ENCODE measurements around the gene DEDD2. TPM values are rescaled to one million over a fixed set of nuclear protein-coding genes. Genes with fewer than 3 reads are reported as not detected.
"Not testable (repeated sequence)": the region's sequence is repeated elsewhere in the genome, so short reads cannot be mapped to it uniquely, and the experiment has no call there.

Gene DEDD2, protein sequence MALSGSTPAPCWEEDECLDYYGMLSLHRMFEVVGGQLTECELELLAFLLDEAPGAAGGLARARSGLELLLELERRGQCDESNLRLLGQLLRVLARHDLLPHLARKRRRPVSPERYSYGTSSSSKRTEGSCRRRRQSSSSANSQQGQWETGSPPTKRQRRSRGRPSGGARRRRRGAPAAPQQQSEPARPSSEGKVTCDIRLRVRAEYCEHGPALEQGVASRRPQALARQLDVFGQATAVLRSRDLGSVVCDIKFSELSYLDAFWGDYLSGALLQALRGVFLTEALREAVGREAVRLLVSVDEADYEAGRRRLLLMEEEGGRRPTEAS
- 15.5 to 19.9 TPM (median 18.7 TPM) in 3 replicates for total RNA-seq
- long read RNA-seq, transcript DEDD2-203 (4 exons, 1,586 nt), result minor isoform, 15 of 85 reads
- long read RNA-seq, transcript DEDD2-205 (5 exons, 1,183 nt), result major isoform, 25 of 85 reads
- long read RNA-seq, transcript DEDD2-204 (5 exons, 1,894 nt), result minor isoform, 5 of 85 reads
- long read RNA-seq, partial matches to known transcripts, result 4 of 85 reads
- long read RNA-seq, other reads (novel, unspliced or antisense), result 34 of 85 reads

- peak within 1 kb of the TSS; percentile 87 for H3K4me3 Mint-ChIP-seq (ENCODE audit: unreplicated experiment)
- TF ChIP-seq, protein P1, sequence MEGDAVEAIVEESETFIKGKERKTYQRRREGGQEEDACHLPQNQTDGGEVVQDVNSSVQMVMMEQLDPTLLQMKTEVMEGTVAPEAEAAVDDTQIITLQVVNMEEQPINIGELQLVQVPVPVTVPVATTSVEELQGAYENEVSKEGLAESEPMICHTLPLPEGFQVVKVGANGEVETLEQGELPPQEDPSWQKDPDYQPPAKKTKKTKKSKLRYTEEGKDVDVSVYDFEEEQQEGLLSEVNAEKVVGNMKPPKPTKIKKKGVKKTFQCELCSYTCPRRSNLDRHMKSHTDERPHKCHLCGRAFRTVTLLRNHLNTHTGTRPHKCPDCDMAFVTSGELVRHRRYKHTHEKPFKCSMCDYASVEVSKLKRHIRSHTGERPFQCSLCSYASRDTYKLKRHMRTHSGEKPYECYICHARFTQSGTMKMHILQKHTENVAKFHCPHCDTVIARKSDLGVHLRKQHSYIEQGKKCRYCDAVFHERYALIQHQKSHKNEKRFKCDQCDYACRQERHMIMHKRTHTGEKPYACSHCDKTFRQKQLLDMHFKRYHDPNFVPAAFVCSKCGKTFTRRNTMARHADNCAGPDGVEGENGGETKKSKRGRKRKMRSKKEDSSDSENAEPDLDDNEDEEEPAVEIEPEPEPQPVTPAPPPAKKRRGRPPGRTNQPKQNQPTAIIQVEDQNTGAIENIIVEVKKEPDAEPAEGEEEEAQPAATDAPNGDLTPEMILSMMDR (IDR thresholded peaks at IDR 0.05), result peak; percentile 18
- DNase-seq (ENCODE audit: low spot score), result peak; percentile 99
- H3K4me1 Mint-ChIP-seq (ENCODE audit: low read depth), result peaks cover 52% of the 10 kb centered on the region
- peak within 1 kb of the TSS; percentile 99 for H3K27ac Mint-ChIP-seq (ENCODE audit: unreplicated experiment)
- H3K9me3 Mint-ChIP-seq (ENCODE audit: low read depth), result no peaks in the 10 kb centered on the region
- peaks cover 7% of the 10 kb centered on the region for H3K36me3 Mint-ChIP-seq (ENCODE audit: low read depth)
- no peaks in the 10 kb centered on the region for H3K27me3 Mint-ChIP-seq (ENCODE audit: low read depth)
Measured at GRCh38 chr19:42217520-42218437, at the start of gene DEDD2. Gene DEDD2 (minus strand): TSS chr19:42217677. CDS start chr19:42217007, 670 bp downstream.

DNA sequence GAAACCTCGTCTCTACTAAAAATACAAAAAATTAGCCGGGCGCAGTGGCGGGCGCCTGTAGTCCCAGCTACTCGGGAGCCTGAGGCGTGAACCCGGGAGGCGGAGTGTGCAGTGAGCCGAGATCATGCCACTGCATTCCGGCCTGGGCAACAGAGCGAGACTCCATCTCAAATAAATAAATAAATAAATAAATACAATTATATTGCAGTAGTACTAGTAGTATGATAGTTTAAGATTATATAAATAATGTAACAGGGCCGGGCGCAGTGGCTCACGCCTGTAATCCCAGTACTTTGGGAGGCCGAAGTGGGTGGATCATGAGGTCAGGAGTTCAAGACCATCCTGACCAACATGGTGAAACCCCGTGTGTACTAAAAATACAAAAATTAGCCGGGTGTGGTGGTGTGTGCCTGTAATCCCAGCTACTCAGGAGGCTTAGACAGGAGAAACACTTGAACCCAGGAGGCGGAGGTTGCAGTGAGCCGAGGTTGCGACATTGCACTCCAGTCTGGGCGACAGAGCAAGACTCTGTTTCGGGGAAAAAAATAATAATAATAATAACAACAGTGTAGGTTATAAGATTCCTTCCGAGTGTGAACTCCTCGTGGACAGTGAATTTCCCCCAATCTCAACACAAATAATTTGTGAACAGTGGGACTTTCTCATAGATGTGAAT is 49.6 kb upstream of the DEDD2 start:
- H3K27me3 Mint-ChIP-seq (ENCODE audit: low read depth); H3K27ac Mint-ChIP-seq (ENCODE audit: unreplicated experiment); H3K9me3 Mint-ChIP-seq (ENCODE audit: low read depth); H3K36me3 Mint-ChIP-seq (ENCODE audit: low read depth); DNase-seq (ENCODE audit: low spot score); H3K4me3 Mint-ChIP-seq (ENCODE audit: unreplicated experiment): not testable (repeated sequence)
- H3K4me1 Mint-ChIP-seq (ENCODE audit: low read depth), result peaks cover 22% of the 10 kb centered on the region

DNA sequence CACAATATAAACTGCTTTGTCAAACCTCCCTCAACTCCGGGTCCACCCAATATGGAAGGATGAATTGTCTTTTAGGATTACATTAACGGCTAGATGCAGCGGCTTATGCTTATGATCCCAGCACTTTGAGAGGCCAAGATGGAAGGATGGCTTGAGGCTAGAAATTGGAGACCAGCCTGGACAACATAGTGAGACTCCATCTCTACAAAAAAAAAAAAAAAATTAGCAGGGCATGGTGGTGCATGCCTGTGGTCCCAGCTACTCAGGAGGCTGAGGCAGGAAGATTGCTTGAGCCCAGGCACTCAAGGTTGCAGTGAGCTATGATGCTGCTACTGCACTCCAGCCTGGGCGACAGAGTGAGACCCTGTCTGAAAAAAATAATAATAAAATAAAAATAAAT is 48.6 kb upstream of the DEDD2 start:
- not testable (repeated sequence) for H3K36me3 Mint-ChIP-seq (ENCODE audit: low read depth); H3K27me3 Mint-ChIP-seq (ENCODE audit: low read depth); DNase-seq (ENCODE audit: low spot score); H3K27ac Mint-ChIP-seq (ENCODE audit: unreplicated experiment); H3K9me3 Mint-ChIP-seq (ENCODE audit: low read depth); H3K4me3 Mint-ChIP-seq (ENCODE audit: unreplicated experiment)
- peaks cover 23% of the 10 kb centered on the region for H3K4me1 Mint-ChIP-seq (ENCODE audit: low read depth)

DNA sequence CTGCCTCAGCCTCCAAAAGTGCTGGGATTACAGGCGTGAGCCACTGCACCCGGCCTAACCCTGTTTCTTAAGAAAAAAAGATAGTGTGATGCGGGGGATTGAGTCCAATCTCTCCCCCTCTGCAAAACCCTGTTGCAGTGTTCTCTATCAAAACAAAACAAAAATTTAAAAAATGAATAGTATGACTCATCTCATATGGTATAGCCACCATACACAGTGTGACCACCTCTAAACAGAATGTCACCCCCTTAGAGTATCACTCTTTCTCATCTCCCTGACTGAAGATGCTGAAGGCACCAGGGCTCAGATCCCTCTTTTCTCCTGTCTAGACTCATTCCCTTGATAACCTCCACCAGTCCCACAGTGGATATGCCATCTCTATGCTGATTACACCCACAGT is 44.3 kb upstream of the DEDD2 start:
- H3K9me3 Mint-ChIP-seq (ENCODE audit: low read depth), result no peaks in the 10 kb centered on the region
- no peaks in the 10 kb centered on the region for H3K27me3 Mint-ChIP-seq (ENCODE audit: low read depth)
- H3K4me3 Mint-ChIP-seq (ENCODE audit: unreplicated experiment), result no peak overlapping the region
- H3K27ac Mint-ChIP-seq (ENCODE audit: unreplicated experiment), result no peak overlapping the region
- peaks cover 8% of the 10 kb centered on the region for H3K4me1 Mint-ChIP-seq (ENCODE audit: low read depth)
- DNase-seq (ENCODE audit: low spot score), result no peak
- no peaks in the 10 kb centered on the region for H3K36me3 Mint-ChIP-seq (ENCODE audit: low read depth)
- TF ChIP-seq, protein P1 (IDR thresholded peaks at IDR 0.05), result no peak

DNA sequence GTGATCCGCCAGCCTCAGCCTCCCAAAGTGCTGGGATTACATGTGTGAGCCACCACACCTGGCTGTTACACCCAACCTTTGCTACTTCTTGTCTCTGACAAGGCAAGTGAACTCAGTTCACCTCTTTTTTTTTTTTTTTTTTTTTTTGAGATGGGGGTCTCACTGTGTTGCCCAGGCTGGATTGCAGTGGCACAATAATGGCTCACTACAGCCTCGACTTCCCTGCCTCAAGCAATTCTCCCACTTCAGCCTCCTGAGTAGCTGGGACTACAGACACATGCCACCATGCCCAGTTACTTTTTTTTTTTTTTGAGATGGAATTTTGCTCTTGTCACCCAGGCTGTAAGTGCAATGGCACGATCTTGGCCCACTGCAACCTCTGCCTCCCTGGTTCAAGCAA is 40.4 kb upstream of the DEDD2 start:
- DNase-seq (ENCODE audit: low spot score); H3K36me3 Mint-ChIP-seq (ENCODE audit: low read depth); H3K27me3 Mint-ChIP-seq (ENCODE audit: low read depth); H3K27ac Mint-ChIP-seq (ENCODE audit: unreplicated experiment); H3K4me3 Mint-ChIP-seq (ENCODE audit: unreplicated experiment); H3K9me3 Mint-ChIP-seq (ENCODE audit: low read depth): not testable (repeated sequence)
- H3K4me1 Mint-ChIP-seq (ENCODE audit: low read depth), result peaks cover 19% of the 10 kb centered on the region

DNA sequence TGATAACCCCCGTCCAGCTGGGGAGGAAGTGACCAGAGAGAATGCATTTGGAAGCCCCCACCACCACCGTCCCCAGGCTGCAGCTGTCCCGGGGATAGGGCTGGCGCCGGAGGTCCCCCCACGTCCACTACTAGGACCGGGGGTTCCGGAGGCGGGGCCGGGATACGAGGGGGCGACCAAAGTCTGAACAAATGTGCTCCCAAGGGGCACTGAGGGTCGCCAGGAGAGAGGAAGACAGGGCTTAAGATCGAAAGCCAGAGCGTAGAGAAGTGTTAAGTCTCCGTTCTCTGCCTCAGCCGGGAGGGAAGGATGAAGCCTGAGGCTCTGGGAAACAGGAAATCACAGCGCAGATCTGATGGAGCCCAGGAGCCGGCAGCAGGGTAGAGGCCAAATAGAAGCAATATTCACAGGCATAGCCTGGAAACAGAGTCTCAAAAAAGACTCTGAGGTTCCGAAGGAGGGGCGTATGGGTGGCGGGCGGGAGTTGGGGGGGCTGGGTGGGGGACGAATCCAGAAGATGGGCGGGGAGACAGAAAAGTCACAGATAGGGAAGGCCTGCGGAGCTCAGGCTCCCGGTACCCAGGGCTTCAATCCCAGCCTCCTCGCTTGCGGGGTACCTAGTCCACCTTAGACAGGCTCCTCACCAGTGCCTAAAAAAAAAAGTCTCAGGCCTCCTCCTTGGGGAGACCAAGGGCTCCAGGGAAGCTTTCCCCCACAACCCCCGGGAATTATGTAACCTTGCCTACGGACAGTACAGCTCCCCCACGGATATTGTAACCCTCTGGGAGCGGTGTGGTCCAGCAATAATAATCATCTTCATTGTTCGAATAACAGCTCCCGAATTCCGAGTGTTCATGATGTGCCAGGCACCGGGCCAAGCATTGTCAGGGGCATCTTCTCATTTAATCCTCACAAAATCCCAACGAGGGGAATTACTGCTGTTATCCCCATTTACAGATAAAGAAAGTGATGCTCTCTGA is 38.6 kb upstream of the DEDD2 start:
- Mint-ChIP-seq H3K4me3 (ENCODE audit: unreplicated experiment) (peak overlapping the region; percentile 74), H3K36me3 (ENCODE audit: low read depth) (peaks cover 2% of the 10 kb centered on the region), H3K27ac (ENCODE audit: unreplicated experiment) (peak overlapping the region; percentile 94), H3K9me3 (ENCODE audit: low read depth) (no peaks in the 10 kb centered on the region), H3K4me1 (ENCODE audit: low read depth) (peaks cover 30% of the 10 kb centered on the region), H3K27me3 (ENCODE audit: low read depth) (no peaks in the 10 kb centered on the region)
- TF ChIP-seq, protein P1 (IDR thresholded peaks at IDR 0.05), result no peak
- no peak for DNase-seq (ENCODE audit: low spot score)
